Globus pallidus (tissue), 1 donor: ENCODE data around the gene CPNE4.
"Not testable (repeated sequence)": the region's sequence is repeated elsewhere in the genome, so short reads cannot be mapped to it uniquely, and the experiment has no call there.

ENCODE experiments used
- DNase-seq: peaks from one replicate; pipeline ENCODE4 v3.0.0-alpha.2; 2015; ENCODE audit warnings: low spot score

CPNE4 gene

DNA sequence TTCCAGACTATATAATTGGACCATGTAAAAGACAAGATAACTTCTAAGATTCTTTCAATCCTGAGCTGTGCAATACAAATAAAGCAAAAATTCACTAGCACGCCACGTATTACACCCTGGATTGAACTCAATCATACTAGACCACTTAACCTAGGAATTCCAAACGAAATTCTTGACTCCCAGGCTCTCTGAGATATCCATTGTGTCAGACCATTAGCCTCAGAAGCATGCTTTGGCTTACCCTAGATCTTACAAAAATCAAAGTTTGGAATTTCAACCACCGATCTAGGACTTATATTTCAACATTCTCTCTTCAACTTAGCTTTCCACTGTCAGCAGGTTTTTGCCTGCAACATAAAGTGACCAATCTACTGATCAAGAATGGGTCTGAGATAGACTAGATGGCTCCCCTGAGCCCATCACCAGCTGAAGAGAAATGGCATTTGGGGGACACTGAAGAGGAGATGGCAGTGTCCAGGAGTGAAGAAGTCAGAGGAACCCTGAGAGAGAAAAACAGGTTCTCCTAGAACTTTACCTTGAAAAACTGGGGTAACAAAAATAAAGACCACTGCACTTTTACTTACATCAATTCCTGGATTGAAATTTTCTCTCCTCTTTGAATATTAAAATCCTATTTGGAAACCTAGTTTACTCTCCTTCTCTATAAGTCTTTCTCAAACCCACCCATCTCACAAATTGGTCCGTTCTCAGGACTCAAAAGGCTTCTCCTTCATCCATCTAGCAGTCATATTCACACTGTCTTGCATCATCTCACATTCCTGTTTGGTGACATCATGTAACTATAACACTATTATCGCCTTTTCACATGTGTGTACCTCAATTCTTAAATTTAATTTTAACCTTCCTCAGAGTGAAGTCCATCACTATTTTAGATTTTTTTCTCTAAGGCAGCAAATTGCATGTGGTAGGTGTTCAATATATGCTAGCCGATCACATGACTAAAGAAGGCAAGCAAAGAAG lies 18.5 kb downstream of the CPNE4 start:
- DNase-seq, result no peak

DNA sequence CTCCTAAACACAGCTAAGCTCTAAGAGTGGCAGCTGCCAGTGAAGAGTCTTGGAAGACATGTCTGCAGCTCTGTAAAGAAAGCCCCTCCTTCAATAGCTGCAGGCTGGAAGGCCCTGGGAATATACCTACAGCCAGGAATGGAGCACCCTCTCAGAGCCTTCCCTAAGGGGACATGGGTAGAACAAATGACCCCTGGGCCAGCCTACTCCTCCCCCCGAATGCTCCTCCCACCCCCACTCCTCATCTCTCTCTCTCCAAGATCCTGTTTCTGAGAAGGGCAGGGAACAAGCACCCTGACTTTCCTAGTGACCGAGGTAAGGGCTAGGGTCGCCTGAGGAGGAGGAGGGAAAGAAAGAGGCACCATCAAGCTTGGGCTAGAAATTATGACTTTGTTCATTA lies 20.7 kb downstream of the CPNE4 start:
- DNase-seq, result no peak

- no peak for DNase-seq
These were observed 25.6 kb downstream of the CPNE4 start for GRCh38 chr3:132009241-132009640.

- no peak for DNase-seq
These were observed 26.0 kb downstream of the CPNE4 start for GRCh38 chr3:132008837-132009236.

DNA sequence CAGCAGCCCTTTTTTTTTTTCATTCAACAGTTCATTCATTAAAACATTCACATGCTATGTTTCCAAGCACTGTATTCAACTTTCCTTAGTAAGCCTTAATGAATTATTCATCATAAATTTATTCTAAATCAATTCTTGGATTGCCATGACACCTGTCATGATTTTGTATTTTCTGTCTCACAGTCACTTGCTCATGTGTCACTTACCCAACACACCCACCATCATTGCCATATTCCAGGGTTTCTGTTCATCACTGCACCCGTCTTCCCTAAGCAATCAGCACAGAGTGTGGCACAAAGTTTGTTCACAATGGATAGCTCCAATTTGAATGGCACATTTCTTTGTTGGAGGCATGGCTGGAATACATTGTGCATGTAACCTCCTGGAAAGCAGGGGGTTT lies 27.2 kb downstream of the CPNE4 start:
- DNase-seq, result no peak

GRCh38 chr3:132006605-132007204 lies 28.1 kb downstream of the CPNE4 start:
- no peak for DNase-seq

DNA sequence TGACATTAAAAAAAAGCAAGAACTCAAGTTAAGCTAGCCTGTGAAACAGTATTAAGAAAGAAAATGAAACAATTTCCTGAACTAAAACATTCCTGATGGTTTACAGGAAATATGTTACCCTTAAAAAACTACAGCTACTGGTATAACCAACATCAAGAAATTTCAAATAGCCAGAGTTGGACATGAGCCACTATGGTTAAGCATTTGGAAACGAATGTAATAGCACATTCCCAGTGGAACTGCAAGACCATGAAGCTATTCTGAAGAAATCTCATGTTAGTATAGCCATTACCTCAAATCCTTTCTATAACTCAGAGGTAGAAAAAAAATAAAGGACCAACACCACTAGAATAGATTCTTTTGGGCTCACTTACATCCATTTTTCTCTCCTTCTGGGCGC lies 30.2 kb downstream of the CPNE4 start:
- no peak for DNase-seq

GRCh38 chr3:132003685-132004084 lies 31.1 kb downstream of the CPNE4 start:
- no peak for DNase-seq

- no peak for DNase-seq
These were observed 32.8 kb downstream of the CPNE4 start for GRCh38 chr3:132001999-132002398.

- DNase-seq, result no peak
These were observed 33.8 kb downstream of the CPNE4 start for GRCh38 chr3:132001036-132001435.

GRCh38 chr3:131998027-131998426 lies 36.8 kb downstream of the CPNE4 start:
- DNase-seq, result no peak

DNA sequence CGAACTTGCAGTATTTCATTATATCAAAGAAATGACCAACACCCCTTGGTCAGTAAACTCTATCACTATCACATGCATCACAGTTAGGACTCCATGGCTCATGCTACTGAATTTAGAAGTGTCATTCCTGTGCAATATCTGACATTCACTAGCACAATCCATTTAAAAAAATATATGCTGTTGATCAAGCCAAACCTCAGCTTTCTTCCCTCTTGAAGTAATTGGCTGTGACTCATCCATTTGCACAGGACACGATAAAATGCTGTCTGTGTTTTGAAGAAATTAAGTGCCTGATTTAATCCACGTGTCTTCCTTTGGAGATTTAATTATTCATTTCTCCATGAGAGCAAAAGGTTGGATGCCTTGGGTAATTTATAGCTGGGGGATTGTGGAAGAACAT lies 38.9 kb downstream of the CPNE4 start:
- no peak for DNase-seq

DNA sequence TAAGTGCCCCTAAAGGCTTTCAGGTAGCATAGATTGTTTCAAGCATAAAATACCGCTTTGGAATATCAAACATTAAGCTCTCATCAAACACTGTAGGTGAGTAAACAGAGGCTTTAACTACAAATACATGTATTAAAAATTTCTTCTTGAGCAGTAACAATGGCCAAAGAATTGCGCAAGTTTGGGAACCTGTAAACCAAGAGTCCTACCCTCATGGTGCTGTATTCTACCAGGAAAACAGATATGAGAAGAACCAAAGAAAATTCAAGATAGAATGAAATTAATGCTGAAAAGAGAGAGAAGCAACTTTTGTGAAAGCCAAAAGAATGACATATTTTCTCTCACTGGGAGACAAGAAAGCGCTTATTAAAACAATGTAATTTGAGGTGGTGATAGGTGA lies 45.5 kb downstream of the CPNE4 start:
- DNase-seq, result no peak

- DNase-seq, result no peak
These were observed 46.6 kb downstream of the CPNE4 start for GRCh38 chr3:131988209-131988608.

- DNase-seq, result no peak
These were observed 51.1 kb downstream of the CPNE4 start for GRCh38 chr3:131983689-131984088.

DNA sequence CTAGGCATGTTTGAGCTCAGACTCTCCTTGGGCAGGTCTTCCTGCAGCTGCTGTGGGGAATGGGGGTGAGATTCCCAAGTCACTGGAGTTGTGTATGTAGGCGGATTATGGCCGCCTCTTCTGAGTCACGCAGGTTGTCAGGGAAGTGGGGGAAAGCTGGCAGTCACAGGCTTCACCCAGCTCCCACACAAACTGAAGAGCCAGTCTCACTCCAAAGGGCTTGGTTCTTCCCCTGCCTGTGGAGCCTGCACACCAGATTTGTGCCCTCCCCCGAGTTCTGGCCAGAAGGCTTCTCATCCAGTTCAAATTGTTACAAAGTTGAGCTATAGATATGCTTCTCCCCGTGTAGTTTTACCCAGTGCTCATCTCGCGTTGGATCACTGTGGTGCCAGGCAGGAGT lies 53.5 kb downstream of the CPNE4 start:
- DNase-seq, result no peak

- DNase-seq, result no peak
These were observed 58.4 kb downstream of the CPNE4 start for GRCh38 chr3:131976448-131976847.

- DNase-seq, result no peak
These were observed 59.8 kb downstream of the CPNE4 start for GRCh38 chr3:131975047-131975446.

- no peak for DNase-seq
These were observed 61.1 kb downstream of the CPNE4 start for GRCh38 chr3:131973731-131974130.

DNA sequence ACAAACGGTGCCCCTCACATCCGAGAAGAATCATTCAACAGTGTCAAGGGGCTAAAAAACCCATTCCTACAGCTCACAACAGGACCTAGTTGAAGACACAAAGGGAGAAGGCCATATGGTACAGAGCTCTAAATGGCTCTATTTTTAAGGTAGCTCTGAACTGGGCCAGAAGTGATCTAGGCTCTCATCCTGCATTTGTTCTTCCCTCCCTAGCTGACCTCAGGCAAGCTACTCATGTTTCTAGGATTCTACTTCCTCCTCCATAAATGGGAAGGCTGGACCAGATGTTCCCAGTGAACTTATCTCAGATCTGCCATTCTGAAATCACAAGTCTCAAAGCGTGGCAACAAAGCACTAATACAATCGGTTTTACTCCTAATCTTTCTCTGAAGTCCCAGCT lies 62.3 kb downstream of the CPNE4 start:
- DNase-seq, result no peak

DNA sequence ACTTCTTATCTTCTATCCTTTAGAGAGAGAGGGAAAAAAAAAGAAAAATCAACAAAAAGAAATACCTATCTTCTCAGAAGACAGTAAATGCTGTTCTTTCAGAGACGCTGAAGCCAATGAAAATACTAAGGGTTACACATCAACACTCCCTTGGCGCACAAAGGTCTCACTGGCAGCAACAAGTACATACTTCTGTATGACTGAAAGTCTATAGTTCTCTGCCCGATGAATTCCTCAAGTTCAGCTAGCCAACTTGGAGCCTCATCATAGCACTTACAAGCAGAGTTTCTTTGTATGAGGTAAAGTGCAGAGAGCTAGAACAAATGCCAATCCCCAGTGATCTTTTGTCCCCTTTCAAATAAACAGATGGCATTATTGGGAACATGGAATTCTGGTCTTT lies 62.7 kb downstream of the CPNE4 start:
- DNase-seq, result no peak

DNA sequence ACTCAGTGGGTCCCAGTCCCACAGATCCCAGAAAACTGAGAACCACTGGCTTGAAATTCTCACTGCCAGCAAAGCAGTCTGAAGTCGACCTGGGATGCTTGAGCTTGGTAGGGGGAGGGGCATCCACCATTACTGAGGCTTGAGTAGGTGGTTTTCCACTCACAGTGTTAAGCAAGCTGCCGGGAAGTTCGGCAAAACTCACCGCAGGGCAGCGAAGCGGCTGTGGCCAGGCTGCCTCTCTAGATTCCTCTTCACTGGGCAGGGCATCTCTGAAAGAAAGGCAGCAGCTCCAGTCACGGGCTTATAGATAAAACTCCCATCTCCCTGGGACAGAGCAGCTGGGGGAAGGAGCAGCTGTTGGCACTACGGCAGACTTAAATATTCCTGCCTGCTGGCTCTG lies 71.4 kb downstream of the CPNE4 start:
- not testable (repeated sequence) for DNase-seq

DNA sequence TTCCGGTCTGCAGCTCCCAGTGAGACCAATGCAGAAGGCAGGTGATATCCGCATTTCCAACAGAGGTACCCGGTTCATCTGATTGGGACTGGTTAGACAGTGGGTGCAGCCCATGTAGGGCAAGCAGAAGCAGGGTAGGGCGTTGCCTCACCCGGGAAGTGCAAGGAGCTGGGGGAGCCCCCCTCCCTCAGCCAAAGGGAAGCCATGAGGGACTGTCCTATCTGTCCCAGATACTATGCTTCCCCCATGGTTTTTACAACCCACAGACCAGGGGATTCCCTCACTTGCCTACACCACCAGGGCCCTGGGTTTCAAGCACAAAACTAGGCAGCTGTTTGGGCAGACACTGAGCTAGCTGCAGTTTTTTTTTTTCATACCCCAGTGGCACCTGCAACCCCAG lies 71.8 kb downstream of the CPNE4 start:
- DNase-seq, result no peak

- no peak for DNase-seq
These were observed 74.5 kb downstream of the CPNE4 start for GRCh38 chr3:131960324-131960723.
